ENCODE measurements around the gene RAPGEF4. TPM values are rescaled to one million over a fixed set of nuclear protein-coding genes. Genes with fewer than 3 reads are reported as not detected.

RAPGEF4 gene
- total and polyA plus RNA-seq, 2 of the 13 experiments (the other 11 are each of a cell fraction or from before 2014, with no cell fraction given): 0.78 to 0.91 TPM

GRCh38 chr2:172735582-172736423 lies at the start of gene RAPGEF4 (continued):
- TF ChIP-seq ZBTB26 (CRISPR knock-in tag; IDR thresholded peaks at IDR 0.05; ENCODE audit: borderline replicate concordance): no peak
- TF ChIP-seq NR0B2 (CRISPR knock-in tag; IDR thresholded peaks at IDR 0.05): no peak
- 0 out of 2 replicates have a peak, but pooled peaks have one; percentile 31 for TF ChIP-seq ZNF329 (CRISPR knock-in tag; IDR thresholded peaks at IDR 0.05; ENCODE audit: low read depth)
- no peak for TF ChIP-seq CTCF (CRISPR knock-in tag; IDR thresholded peaks at IDR 0.05)
- TF ChIP-seq BRCA1 (CRISPR knock-in tag; IDR thresholded peaks at IDR 0.05): no peak
- TF ChIP-seq PHF21A (CRISPR knock-in tag; IDR thresholded peaks at IDR 0.05): 0 out of 2 replicates have a peak, but pooled peaks have one; percentile 17
- no peak for TF ChIP-seq ZNF563 (CRISPR knock-in tag; IDR thresholded peaks at IDR 0.05)
- no peak for TF ChIP-seq FOXA3 (CRISPR knock-in tag; IDR thresholded peaks at IDR 0.05)
- TF ChIP-seq ELF1 (CRISPR knock-in tag; IDR thresholded peaks at IDR 0.05): no peak
- TF ChIP-seq ZBTB44 (CRISPR knock-in tag; IDR thresholded peaks at IDR 0.05): no peak
- TF ChIP-seq ZSCAN31 (CRISPR knock-in tag; IDR thresholded peaks at IDR 0.05; ENCODE audit: low read depth): peak; percentile 51; the same call in 1 of the 2 replicates
- no peak for TF ChIP-seq ZNF577 (CRISPR knock-in tag; IDR thresholded peaks at IDR 0.05; ENCODE audit: borderline replicate concordance, low read depth)
- TF ChIP-seq MAX (IDR thresholded peaks at IDR 0.05): peak; percentile 15; the same call in 1 of the 2 replicates
- no peak for TF ChIP-seq TIGD3 (CRISPR knock-in tag; IDR thresholded peaks at IDR 0.05; ENCODE audit: borderline replicate concordance)
- TF ChIP-seq MLX (CRISPR knock-in tag; IDR thresholded peaks at IDR 0.05): no peak
- peak; percentile 33; the same call in 1 of the 2 replicates for TF ChIP-seq RNF2 (conservative IDR thresholded peaks at IDR 0.05; ENCODE audit: low read depth)
- TF ChIP-seq THAP9 (CRISPR knock-in tag; IDR thresholded peaks at IDR 0.05; ENCODE audit: borderline replicate concordance): no peak
- no peak for TF ChIP-seq SKI (IDR thresholded peaks at IDR 0.05; ENCODE audit: partially characterized antibody)

Measured in HepG2 (cell line).